22Rv1 (cell line): Measurements from ENCODE around the gene ESYT3.

Experiments used
- CTCF ChIP-seq: fragments of 450-650 bp; IDR thresholded peaks from 2 replicates; pipeline ENCODE4 v1.5.1; 2017; ENCODE audit warnings: mild to moderate bottlenecking
- ZFX ChIP-seq: fragments of 450-650 bp; IDR thresholded peaks from 2 replicates; pipeline ENCODE4 v1.6.1; 2017; ENCODE audit warnings: antibody characterized with exemption, borderline replicate concordance

DNA sequence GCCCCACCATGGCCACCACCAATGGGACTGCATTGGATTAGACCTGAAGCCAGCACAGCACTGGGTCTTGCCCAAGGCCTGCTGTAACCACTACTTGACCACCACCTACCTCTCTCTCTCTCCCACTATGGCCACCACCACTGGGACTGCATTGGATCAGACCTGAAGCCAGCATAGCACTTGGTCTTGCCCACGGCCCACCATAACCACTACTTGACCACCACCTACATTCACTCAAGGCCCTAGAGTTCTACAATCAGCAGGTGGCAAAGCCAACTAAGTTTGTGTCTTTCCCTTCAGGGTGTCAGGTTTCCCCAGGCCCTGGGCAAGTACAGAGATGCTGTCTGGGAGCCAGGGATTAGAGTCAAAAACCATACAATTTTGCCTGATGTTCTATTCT is 57.6 kb downstream of the ESYT3 start:
- no peak for TF ChIP-seq CTCF
- TF ChIP-seq ZFX = no peak
